IPS DF 19.7 (cell line): ENCODE measurements around the gene PLA2G4A.

Source experiments
- DNase-seq: peaks from one replicate; pipeline ENCODE4 v3.0.0-alpha.2; 2013; ENCODE audit warnings: low read depth, low spot score

Gene PLA2G4A

DNA sequence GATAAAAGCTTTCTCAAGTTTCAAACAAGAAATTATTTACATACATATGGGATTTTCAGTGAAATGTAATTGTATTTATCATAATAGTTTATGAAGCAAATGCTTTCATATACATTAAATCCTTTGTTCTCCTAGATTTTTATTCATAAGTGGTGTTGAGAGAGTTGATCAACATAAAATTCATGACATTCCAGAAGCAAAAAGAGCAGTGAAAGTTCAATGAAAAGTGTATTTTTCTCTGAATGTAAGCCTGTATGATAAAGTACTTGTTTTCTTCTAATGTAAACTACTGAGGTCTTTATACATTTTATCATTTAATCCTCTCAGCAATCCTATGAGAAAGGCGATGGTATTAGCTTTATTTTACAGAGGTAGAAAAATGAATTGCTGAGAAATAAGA lies 146.5 kb downstream of the PLA2G4A start:
- DNase-seq, result no peak

GRCh38 chr1:186976700-186977099 lies 148.0 kb downstream of the PLA2G4A start:
- no peak for DNase-seq

DNA sequence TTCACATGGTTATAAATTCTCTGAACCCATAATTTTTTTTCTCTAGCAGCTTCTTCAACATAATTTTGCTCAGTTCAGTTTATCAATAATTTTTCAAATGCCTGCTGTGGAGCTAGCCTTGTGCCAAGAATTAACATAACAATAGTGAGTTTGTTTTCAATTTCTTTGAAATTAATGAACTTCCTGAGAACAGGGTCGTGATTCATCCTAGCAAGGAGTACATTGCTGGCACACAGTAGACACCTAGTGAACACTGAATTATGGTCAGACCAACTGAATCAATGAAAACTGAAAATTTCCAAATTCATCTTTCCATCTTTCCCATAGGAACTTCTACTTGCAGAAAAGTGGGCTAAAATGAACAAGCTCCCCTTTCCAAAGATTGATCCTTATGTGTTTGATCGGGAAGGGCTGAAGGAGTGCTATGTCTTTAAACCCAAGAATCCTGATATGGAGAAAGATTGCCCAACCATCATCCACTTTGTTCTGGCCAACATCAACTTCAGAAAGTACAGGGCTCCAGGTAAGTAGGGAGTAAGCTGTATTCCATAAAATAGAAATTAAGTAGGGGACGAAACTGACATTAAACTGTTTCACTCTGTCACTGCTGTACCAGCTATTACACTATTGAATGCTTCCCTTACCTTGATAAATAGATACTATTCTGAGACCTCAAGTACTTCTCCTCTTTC lies 148.7 kb downstream of the PLA2G4A start:
- no peak for DNase-seq

GRCh38 chr1:186978596-186979556 lies 150.1 kb downstream of the PLA2G4A start:
- no peak for DNase-seq

DNA sequence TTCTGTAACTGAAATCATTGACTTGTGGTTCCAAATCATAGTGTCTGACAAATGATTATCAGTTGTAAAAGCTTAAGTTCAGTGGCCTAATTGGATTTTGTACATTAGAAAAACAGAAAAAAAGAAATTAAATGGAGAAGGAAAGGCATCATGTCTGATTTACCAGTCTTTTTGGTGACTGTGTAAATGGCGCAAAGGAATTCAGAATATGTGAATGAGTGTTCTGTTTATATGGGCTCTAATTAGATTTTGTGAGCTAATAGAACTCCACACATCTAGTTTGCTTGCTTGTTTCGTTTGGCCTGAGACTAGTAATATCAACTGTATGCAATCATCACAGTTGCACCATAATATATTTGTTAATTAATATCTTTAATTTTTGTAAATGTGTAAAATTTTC lies 151.7 kb downstream of the PLA2G4A start:
- no peak for DNase-seq

DNA sequence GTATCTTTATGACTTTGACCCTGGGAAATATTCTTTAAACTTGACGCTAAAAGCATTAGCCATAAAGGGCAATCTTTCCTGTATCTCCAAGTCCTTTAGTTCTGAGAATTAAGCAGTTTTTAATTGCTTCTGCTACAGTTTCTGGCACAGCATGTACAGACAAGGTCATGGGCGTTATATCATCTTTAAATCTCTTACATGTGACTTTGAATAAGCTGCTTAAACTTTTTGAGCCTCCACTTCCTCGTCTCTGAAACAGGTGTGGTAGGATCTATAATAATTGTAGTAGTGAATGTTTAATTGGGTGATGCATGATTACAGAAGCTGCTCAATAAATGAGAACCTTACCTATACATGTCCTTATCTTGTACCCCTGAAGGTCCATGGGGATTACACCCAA lies 153.4 kb downstream of the PLA2G4A start:
- no peak for DNase-seq

- no peak for DNase-seq
These were observed 154.6 kb downstream of the PLA2G4A start for GRCh38 chr1:186983327-186983726.

DNA sequence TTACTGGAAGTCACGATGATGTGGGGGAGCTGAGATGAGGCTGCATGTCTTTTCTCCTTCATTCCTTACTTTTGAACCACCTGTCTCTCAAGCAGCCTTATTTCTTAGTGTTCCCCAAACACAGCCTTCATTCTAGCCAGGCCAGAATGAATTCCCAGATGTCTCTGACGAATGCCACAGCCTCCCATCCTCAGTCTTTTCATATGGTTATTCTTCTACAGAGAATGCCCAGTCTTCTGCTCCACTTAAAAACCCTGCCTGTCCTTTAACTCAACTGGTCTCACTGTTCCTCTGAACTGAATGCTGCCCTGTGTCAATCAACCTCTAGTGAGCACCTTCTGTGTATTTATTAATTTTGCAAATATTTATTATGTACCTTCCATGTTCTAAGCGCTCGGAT lies 156.2 kb downstream of the PLA2G4A start:
- DNase-seq, result no peak

DNA sequence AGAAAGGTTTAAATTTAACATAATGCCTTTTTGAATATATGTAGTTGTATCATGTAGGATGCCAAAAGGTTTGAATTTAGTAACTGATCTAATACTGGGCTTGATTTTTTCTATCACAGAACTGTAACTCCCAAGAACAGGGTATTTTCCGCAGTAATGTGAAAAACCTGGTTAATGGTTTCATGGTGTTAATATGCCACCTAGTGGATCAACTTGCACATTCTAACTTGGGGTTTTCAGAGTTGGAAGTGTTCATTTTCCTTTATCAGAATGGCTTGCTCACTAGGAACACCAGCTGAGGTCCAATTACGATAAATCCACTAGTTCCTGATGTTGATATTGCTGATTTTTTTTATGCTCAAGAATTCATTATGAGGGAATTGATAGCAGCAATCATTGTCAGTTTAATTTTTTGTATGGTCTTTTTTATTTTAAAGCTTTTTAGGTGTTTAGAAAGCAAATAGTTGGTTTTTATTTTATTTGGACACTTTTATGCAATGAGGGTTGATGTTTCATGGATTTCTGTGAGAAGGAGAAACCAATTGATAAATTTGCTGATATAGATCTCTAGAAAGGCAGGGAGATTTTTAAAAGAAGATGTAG lies 157.2 kb downstream of the PLA2G4A start:
- no peak for DNase-seq

GRCh38 chr1:186987065-186987464 lies 158.3 kb downstream of the PLA2G4A start:
- DNase-seq, result no peak

GRCh38 chr1:186987769-186988168 lies 159.0 kb downstream of the PLA2G4A start:
- DNase-seq, result no peak

DNA sequence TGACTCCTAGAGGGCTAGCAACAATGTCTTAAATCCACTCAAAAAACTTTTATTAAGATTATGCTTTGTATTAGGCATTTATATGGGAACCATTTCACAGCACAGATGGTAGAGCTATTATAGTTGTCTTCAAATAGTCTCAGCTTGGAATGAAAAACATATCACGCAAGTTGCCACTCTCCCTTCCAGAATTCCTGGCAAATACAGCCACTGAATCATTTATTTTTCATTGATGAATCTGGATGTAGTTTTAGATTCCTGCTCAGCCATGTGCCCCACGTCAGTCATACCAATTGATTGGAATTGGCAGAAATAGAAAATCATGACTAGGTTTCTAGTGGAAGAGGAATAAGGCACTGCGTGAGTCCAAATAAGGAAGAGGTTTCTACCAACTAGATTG lies 165.2 kb downstream of the PLA2G4A start:
- no peak for DNase-seq

DNA sequence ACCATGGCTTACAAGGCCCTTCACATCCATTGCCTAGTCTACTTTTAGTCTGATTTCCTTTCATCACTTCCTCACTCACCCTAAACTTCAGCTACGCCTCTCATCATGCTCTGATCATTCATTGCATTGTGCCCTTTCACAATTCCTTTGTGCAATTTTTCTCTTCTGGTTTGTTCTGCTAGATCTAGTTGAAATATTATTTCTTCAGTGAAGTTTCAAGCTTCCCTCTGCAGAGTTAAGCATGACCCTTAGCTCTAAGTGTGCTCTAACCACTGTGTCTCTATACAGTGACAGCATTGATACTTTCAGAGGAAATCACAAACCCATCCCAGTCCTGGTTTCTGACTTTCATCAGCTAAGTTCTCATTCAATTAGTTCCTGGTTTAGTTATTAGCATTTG lies 166.1 kb downstream of the PLA2G4A start:
- DNase-seq, result no peak

DNA sequence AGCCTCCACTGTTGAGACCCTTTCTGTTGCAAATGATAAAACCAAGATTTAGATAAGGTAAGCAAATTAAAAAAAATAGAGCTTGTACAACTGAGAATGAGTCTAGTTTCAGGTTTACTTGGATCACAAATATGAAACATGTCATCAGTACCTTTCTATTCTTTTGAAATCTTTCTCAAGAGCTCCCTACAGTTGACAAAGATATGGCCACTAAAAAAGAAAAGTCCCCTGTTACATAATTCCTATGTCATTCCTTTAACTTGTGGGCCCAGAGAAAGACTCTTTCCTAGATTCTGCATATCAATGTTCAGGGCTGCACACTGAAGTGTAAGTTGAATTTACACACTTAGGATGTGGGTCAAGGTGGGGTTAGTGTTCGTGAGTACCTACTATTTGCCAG lies 168.1 kb downstream of the PLA2G4A start:
- no peak for DNase-seq

GRCh38 chr1:186997877-186998276 lies 169.1 kb downstream of the PLA2G4A start:
- DNase-seq, result no peak

DNA sequence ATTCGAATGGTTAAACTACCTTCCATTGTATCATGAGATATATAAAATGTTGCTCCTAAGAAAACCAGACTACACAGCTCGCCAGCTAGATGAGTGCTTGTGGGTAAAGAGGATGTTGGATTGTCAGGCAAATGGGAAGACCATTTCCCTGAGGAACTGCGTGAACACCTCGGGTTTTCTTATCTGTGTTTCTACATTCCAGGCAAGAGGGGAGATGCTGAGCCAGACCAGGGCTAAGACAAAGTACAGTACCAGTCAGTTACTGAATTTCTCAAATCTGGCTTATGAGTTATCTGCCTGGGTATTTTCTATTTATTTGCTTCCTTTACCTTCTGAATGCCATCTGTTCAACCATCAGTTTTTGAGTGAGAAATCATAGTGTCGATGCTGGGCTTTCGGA lies 170.8 kb downstream of the PLA2G4A start:
- no peak for DNase-seq

- DNase-seq, result no peak
These were observed 172.6 kb downstream of the PLA2G4A start for GRCh38 chr1:187001198-187001889.

DNA sequence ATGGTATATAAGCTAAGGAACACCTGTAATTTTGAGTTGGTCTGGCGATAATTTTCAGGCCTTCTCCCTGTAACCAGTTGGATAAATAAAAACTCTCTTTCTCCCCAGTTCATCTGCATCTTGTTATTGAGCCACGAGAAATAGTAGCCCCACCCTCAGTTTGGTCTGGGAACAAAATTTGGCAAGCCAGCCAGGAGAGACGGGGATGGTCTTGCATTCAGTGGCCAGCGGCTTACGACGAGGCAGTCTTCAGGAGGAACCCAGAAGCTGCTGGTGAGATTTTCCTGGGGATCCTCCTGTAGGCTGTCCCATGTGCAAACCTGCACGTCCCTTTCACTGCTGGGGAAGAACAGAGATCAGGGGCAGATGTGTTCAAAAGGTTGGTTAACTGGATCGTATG lies 174.6 kb downstream of the PLA2G4A start:
- DNase-seq, result no peak

DNA sequence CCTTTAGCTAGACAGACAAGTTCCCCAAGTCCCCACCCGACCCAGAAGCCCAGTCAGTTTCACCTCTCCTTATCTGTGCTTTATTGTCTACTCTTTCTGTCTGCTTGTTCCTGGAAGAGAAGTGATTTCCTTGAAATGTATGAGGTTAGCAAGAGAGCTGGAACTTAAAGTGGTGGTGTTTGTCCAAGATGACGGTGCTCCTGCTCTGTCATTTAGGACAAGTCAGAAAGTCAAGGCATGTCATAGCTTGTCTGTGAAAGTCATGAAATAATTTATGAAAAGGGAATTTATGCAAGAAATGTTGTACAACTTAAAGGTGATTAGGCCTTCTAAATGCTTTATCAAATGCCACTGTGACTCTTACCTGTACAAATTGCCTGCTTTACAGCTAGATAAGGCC lies 178.1 kb downstream of the PLA2G4A start:
- DNase-seq, result no peak

DNA sequence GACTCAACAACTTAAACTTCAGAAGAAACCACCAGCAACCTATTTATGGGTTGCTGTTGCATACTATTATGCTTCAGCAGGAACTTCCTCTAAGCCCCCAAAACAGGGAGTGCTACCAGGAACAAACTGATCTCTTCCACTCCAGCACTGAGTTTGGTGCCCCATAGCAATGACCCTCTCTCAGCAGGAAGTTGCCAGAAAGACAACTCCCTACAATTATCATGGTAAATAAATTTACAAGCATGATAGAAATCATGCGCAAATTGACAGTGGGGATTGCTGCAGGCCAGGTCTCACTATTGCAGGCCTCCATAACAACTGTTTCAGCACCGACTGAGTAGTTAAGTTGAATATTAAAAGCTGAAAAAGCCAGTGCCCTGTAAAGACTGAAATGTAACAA lies 180.6 kb downstream of the PLA2G4A start:
- no peak for DNase-seq

GRCh38 chr1:187010571-187011309 lies 182.0 kb downstream of the PLA2G4A start:
- DNase-seq, result no peak
